Measurements from ENCODE around the gene ADH1A.

ADH1A gene

DNA sequence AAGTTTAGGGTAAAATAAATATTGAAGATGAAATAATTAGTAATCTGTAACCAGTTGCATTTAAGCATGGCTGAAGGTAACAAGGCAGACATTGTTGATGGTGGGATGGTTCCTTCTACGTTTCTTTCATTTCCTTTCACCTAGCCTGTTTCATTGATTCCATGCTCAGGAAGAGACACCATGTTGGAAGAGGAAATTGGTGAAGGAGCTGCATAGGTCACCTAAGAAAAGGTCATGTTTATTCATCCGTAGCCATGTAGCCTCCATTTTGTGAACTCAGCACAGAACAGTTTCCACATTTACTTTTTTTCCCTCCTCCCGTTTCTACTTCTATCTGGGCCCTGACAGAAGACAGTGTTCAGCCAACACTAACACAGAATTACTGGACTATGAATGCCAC lies 26.6 kb upstream of the ADH1A start:
- peaks cover 56% of the 10 kb centered on the region for H3K4me1 ChIP-seq (ENCODE audit: control insufficient read depth, insufficient read depth, low read length)
- no peak for DNase-seq (ENCODE audit: low read depth)

DNA sequence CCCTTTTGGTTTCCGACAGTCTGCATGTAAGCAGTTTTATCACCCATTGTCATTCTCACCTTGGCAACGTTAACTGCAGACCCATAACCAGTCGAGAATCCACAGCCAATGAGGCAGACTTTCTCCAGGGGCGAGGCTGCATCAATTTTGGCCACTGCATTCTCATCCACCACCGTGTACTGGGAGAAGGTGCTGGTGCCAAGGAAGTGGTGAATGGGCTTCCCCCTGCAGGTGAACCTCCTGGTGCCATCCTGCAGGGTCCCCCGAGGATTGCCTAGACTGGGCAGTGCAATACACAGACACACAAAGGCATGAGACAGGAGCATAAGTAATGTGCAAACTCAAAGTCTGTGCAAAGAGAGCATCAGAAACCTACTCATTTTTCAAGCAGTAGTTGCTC lies 25.1 kb upstream of the ADH1A start:
- Histone ChIP-seq H3K27me3 (replicated peaks; ENCODE audit: control insufficient read depth, insufficient read depth, low read length) (no peaks in the 10 kb centered on the region), H3K9ac (ENCODE audit: low read length) (peak overlapping the region; percentile 95), H3K9me3 (ENCODE audit: control insufficient read depth, low read length) (no peaks in the 10 kb centered on the region), H3K4me3 (ENCODE audit: low read length) (peak overlapping the region; percentile 28), H3K4me1 (ENCODE audit: control insufficient read depth, insufficient read depth, low read length) (peaks cover 46% of the 10 kb centered on the region), H3K36me3 (ENCODE audit: control insufficient read depth, insufficient read depth, low read length, severe bottlenecking) (peaks cover 89% of the 10 kb centered on the region)
- DNase-seq (ENCODE audit: low read depth) = no peak

More for the DNA sequence above, 26.6 kb upstream of the ADH1A start:
- peak overlapping the region; percentile 90 for H3K4me3 ChIP-seq (ENCODE audit: low read length)
- H3K9me3 ChIP-seq (ENCODE audit: control insufficient read depth, low read length) = no peaks in the 10 kb centered on the region
- no peaks in the 10 kb centered on the region for H3K27me3 ChIP-seq (replicated peaks; ENCODE audit: control insufficient read depth, insufficient read depth, low read length)
- H3K36me3 ChIP-seq (ENCODE audit: control insufficient read depth, insufficient read depth, low read length, severe bottlenecking) = peaks cover 74% of the 10 kb centered on the region
- peak overlapping the region; percentile 95 for H3K9ac ChIP-seq (ENCODE audit: low read length)

GRCh38 chr4:99314211-99314610 lies 23.4 kb upstream of the ADH1A start:
- Histone ChIP-seq H3K36me3 (ENCODE audit: control insufficient read depth, insufficient read depth, low read length, severe bottlenecking) (peaks cover 100% of the 10 kb centered on the region), H3K27me3 (replicated peaks; ENCODE audit: control insufficient read depth, insufficient read depth, low read length) (no peaks in the 10 kb centered on the region), H3K9me3 (ENCODE audit: control insufficient read depth, low read length) (no peaks in the 10 kb centered on the region), H3K4me1 (ENCODE audit: control insufficient read depth, insufficient read depth, low read length) (peaks cover 45% of the 10 kb centered on the region), H3K9ac (ENCODE audit: low read length) (peak overlapping the region; percentile 61), H3K4me3 (ENCODE audit: low read length) (peak overlapping the region; percentile 32)
- no peak for DNase-seq (ENCODE audit: low read depth)

DNA sequence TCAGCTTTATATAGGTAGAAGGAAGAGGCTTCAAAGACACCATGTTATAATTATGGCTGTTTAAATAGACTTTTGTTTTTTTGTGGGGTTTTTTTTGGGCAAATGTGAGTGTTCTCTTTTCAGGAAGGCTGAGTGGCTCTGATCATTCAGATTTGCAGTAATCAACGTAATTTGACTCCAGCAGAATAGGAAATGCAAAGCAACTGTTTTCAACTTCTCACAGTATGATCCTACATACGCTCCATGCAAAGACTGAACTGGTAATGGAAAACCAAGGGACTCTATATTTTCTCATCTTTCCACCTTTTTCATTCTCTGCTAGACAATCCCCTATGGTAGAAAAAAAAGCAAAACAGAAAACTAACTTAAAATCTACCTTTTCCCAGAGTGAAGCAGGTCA lies 19.6 kb upstream of the ADH1A start:
- Histone ChIP-seq H3K9ac (ENCODE audit: low read length) (peak overlapping the region; percentile 61), H3K9me3 (ENCODE audit: control insufficient read depth, low read length) (no peaks in the 10 kb centered on the region), H3K4me1 (ENCODE audit: control insufficient read depth, insufficient read depth, low read length) (peaks cover 11% of the 10 kb centered on the region), H3K36me3 (ENCODE audit: control insufficient read depth, insufficient read depth, low read length, severe bottlenecking) (peaks cover 89% of the 10 kb centered on the region), H3K27me3 (replicated peaks; ENCODE audit: control insufficient read depth, insufficient read depth, low read length) (no peaks in the 10 kb centered on the region), H3K4me3 (ENCODE audit: low read length) (no peak overlapping the region)
- no peak for DNase-seq (ENCODE audit: low read depth)

- Histone ChIP-seq H3K27me3 (replicated peaks; ENCODE audit: control insufficient read depth, insufficient read depth, low read length) (no peaks in the 10 kb centered on the region), H3K9me3 (ENCODE audit: control insufficient read depth, low read length) (no peaks in the 10 kb centered on the region), H3K4me3 (ENCODE audit: low read length) (no peak overlapping the region), H3K4me1 (ENCODE audit: control insufficient read depth, insufficient read depth, low read length) (peaks cover 9% of the 10 kb centered on the region), H3K9ac (ENCODE audit: low read length) (no peak overlapping the region), H3K36me3 (ENCODE audit: control insufficient read depth, insufficient read depth, low read length, severe bottlenecking) (peaks cover 43% of the 10 kb centered on the region)
- DNase-seq (ENCODE audit: low read depth) = no peak
Observed at GRCh38 chr4:99305638-99306400, 15.0 kb upstream of the ADH1A start.

GRCh38 chr4:99301376-99302164 lies 10.8 kb upstream of the ADH1A start:
- DNase-seq (ENCODE audit: low read depth) = peak; percentile 75
- Histone ChIP-seq H3K27me3 (replicated peaks; ENCODE audit: control insufficient read depth, insufficient read depth, low read length) (no peaks in the 10 kb centered on the region), H3K36me3 (ENCODE audit: control insufficient read depth, insufficient read depth, low read length, severe bottlenecking) (peaks cover 2% of the 10 kb centered on the region), H3K4me1 (ENCODE audit: control insufficient read depth, insufficient read depth, low read length) (peaks cover 16% of the 10 kb centered on the region), H3K9ac (ENCODE audit: low read length) (peak overlapping the region; percentile 68), H3K9me3 (ENCODE audit: control insufficient read depth, low read length) (no peaks in the 10 kb centered on the region), H3K4me3 (ENCODE audit: low read length) (peak overlapping the region; percentile 50)

DNA sequence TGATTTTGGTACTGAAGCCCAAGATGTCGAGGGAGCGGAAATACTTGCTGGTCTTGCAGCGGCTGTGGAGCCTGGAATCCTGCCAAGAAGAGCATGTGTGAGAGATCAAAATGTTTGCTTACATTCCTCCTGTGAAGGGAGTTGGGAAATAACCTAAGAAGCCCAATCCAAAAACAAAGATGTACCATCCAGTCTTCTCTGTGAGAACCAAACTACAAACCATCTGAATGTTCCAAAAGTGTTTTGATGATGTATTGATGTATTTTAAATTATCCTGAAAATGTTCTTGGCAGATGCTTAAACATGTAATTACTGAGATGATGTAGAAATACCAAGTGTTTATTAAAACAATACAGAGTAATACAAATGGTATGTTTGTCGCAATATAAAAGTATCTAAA lies 10.1 kb upstream of the ADH1A start:
- Histone ChIP-seq H3K9me3 (ENCODE audit: control insufficient read depth, low read length) (no peaks in the 10 kb centered on the region), H3K36me3 (ENCODE audit: control insufficient read depth, insufficient read depth, low read length, severe bottlenecking) (no peaks in the 10 kb centered on the region), H3K27me3 (replicated peaks; ENCODE audit: control insufficient read depth, insufficient read depth, low read length) (no peaks in the 10 kb centered on the region), H3K9ac (ENCODE audit: low read length) (no peak overlapping the region), H3K4me1 (ENCODE audit: control insufficient read depth, insufficient read depth, low read length) (peaks cover 16% of the 10 kb centered on the region), H3K4me3 (ENCODE audit: low read length) (no peak overlapping the region)
- DNase-seq (ENCODE audit: low read depth) = peak; percentile 98

DNA sequence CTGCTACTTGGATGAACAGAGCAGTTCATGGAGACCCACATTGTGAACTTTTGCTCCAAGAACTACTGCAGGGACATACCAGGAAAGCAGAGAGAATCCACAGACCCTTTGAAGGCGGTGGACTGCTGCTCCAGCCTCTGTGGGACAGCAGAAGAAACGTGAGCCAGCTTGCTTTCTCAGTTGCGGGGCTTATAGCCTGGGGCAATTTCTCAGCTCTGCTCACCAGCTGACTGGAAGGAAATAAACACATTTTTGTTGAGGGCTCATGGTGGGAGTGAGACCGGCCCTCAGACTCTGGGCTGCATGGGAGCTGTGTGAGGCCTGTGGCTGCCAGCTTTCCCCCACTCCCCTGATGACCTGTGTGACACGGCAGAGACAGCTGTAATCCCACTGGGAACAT lies 2.6 kb upstream of the ADH1A start:
- Histone ChIP-seq H3K4me1 (ENCODE audit: control insufficient read depth, insufficient read depth, low read length) (no peaks in the 10 kb centered on the region), H3K9ac (ENCODE audit: low read length) (no peak overlapping the region), H3K4me3 (ENCODE audit: low read length) (no peak overlapping the region), H3K9me3 (ENCODE audit: control insufficient read depth, low read length) (no peaks in the 10 kb centered on the region), H3K27me3 (replicated peaks; ENCODE audit: control insufficient read depth, insufficient read depth, low read length) (no peaks in the 10 kb centered on the region), H3K36me3 (ENCODE audit: control insufficient read depth, insufficient read depth, low read length, severe bottlenecking) (peaks cover 10% of the 10 kb centered on the region)
- DNase-seq (ENCODE audit: low read depth) = no peak

DNA sequence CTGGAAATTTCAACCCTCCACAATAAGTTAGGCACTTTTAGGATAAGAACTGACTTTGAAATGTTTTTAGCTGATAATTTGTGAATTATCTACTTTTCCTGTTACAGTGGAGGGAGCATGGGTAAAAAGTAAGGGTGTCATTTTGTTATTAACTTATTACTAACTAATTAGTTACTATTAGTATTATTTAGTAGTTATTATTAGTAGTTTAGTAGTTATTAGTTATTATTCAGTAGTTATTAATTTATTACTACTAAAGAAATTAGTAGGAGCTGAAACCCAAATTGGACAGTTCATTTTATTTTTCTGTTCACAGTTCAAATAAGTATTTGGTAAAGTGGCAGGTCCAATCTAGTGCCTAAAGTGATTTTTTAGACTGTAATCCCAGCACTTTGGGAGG lies 5.4 kb downstream of the ADH1A start:
- Histone ChIP-seq H3K4me3 (ENCODE audit: low read length) (no peak overlapping the region), H3K27me3 (replicated peaks; ENCODE audit: control insufficient read depth, insufficient read depth, low read length) (no peaks in the 10 kb centered on the region), H3K36me3 (ENCODE audit: control insufficient read depth, insufficient read depth, low read length, severe bottlenecking) (no peaks in the 10 kb centered on the region), H3K9ac (ENCODE audit: low read length) (no peak overlapping the region), H3K9me3 (ENCODE audit: control insufficient read depth, low read length) (no peaks in the 10 kb centered on the region), H3K4me1 (ENCODE audit: control insufficient read depth, insufficient read depth, low read length) (no peaks in the 10 kb centered on the region)
- no peak for DNase-seq (ENCODE audit: low read depth)

DNA sequence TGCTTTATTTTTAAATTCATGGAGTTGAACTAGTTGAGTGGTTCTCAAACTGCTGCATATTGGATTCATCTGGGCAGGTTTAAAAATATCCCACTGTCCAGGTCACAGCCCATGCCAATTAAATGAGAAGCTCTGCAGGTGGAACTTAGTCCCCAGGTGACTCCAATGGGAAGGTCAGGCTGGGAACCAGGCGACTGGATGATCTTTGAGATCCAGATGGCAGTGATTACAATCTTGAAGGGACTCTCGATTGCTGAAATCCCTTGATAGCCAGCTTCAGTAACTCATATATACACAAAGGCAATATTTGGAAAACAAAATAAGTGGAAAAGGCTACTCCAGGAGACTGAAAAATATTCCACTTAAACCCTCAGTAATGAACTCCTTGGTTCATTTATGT lies 8.1 kb downstream of the ADH1A start:
- H3K4me3 ChIP-seq (ENCODE audit: low read length) = no peak overlapping the region

GRCh38 chr4:99281261-99281660 lies 9.5 kb downstream of the ADH1A start:
- no peaks in the 10 kb centered on the region for H3K4me1 ChIP-seq (ENCODE audit: control insufficient read depth, insufficient read depth, low read length)
- DNase-seq (ENCODE audit: low read depth) = no peak
- no peaks in the 10 kb centered on the region for H3K36me3 ChIP-seq (ENCODE audit: control insufficient read depth, insufficient read depth, low read length, severe bottlenecking)

More for the DNA sequence above, 8.1 kb downstream of the ADH1A start:
- H3K27me3 ChIP-seq (replicated peaks; ENCODE audit: control insufficient read depth, insufficient read depth, low read length) = no peaks in the 10 kb centered on the region
- H3K4me1 ChIP-seq (ENCODE audit: control insufficient read depth, insufficient read depth, low read length) = no peaks in the 10 kb centered on the region
- no peak overlapping the region for H3K9ac ChIP-seq (ENCODE audit: low read length)
- no peaks in the 10 kb centered on the region for H3K36me3 ChIP-seq (ENCODE audit: control insufficient read depth, insufficient read depth, low read length, severe bottlenecking)
- no peak for DNase-seq (ENCODE audit: low read depth)
- no peaks in the 10 kb centered on the region for H3K9me3 ChIP-seq (ENCODE audit: control insufficient read depth, low read length)

More at GRCh38 chr4:99281261-99281660, 9.5 kb downstream of the ADH1A start:
- H3K4me3 ChIP-seq (ENCODE audit: low read length) = no peak overlapping the region
- no peaks in the 10 kb centered on the region for H3K27me3 ChIP-seq (replicated peaks; ENCODE audit: control insufficient read depth, insufficient read depth, low read length)
- H3K9me3 ChIP-seq (ENCODE audit: control insufficient read depth, low read length) = no peaks in the 10 kb centered on the region
- no peak overlapping the region for H3K9ac ChIP-seq (ENCODE audit: low read length)
